Measurements from ENCODE around the gene SUMF1.
"Not testable (repeated sequence)": the region's sequence is repeated elsewhere in the genome, so short reads cannot be mapped to it uniquely, and the experiment has no call there.

Gene SUMF1

GRCh38 chr3:4335840-4336562 lies 131.1 kb downstream of the SUMF1 start:
- no peak for DNase-seq (ENCODE audit: low read depth)

GRCh38 chr3:4334548-4334947 lies 132.5 kb downstream of the SUMF1 start:
- DNase-seq (ENCODE audit: low read depth) = no peak

- DNase-seq (ENCODE audit: low read depth) = no peak
Observed at GRCh38 chr3:4332991-4333390, 134.1 kb downstream of the SUMF1 start.

- no peak for DNase-seq (ENCODE audit: low read depth)
Observed at GRCh38 chr3:4332574-4332973, 134.5 kb downstream of the SUMF1 start.

- no peak for DNase-seq (ENCODE audit: low read depth)
Observed at GRCh38 chr3:4332111-4332510, 135.0 kb downstream of the SUMF1 start.

GRCh38 chr3:4329806-4330205 lies 137.3 kb downstream of the SUMF1 start:
- not testable (repeated sequence) for DNase-seq (ENCODE audit: low read depth)

GRCh38 chr3:4326868-4327267 lies 140.2 kb downstream of the SUMF1 start:
- no peak for DNase-seq (ENCODE audit: low read depth)

GRCh38 chr3:4323246-4324027 lies 143.6 kb downstream of the SUMF1 start:
- no peak for DNase-seq (ENCODE audit: low read depth)

GRCh38 chr3:4322635-4323034 lies 144.4 kb downstream of the SUMF1 start:
- DNase-seq (ENCODE audit: low read depth) = no peak

- DNase-seq (ENCODE audit: low read depth) = no peak
Observed at GRCh38 chr3:4321732-4322131, 145.3 kb downstream of the SUMF1 start.

- no peak for DNase-seq (ENCODE audit: low read depth)
Observed at GRCh38 chr3:4320096-4320911, 146.8 kb downstream of the SUMF1 start.

- no peak for DNase-seq (ENCODE audit: low read depth)
Observed at GRCh38 chr3:4314688-4315087, 152.4 kb downstream of the SUMF1 start.

GRCh38 chr3:4313606-4314293 lies 153.3 kb downstream of the SUMF1 start:
- DNase-seq (ENCODE audit: low read depth) = no peak

GRCh38 chr3:4311496-4311895 lies 155.6 kb downstream of the SUMF1 start:
- DNase-seq (ENCODE audit: low read depth) = no peak
